Astrocyte (in vitro differentiated cells and primary cell): ENCODE data around the gene TMEM178B. TPM values are rescaled to one million over a fixed set of nuclear protein-coding genes. Genes with fewer than 3 reads are reported as not detected.

Experiments used
- DNase-seq: peaks from one replicate; pipeline ENCODE4 v3.0.0-alpha.2; 2010; ENCODE audit warnings: low read depth
- FAIRE-seq: peaks from 2 replicates; lab custom pipeline; 2011; peaks lifted over from hg19 to GRCh38; lab: Jason Lieb, UNC
- H2AFZ ChIP-seq: 2 replicates; pipeline ENCODE4 v1.6.0; 2012; ENCODE audit warnings: low read depth, low read length, inconsistent platforms
- H3K27ac ChIP-seq: 2 replicates; pipeline ENCODE4 v1.5.1; 2011; ENCODE audit warnings: low read depth, low read length, inconsistent platforms
- H3K27me3 ChIP-seq: 2 replicates; pipeline ENCODE4 v1.6.0; 2011; ENCODE audit warnings: low read length, inconsistent platforms; ENCODE audit not compliant: insufficient read depth
- H3K36me3 ChIP-seq: 2 replicates; pipeline ENCODE4 v1.5.1; 2011; ENCODE audit warnings: low read length, inconsistent platforms; ENCODE audit not compliant: insufficient read depth
- H3K4me1 ChIP-seq: 2 replicates; pipeline ENCODE4 v1.5.1; 2011; ENCODE audit warnings: low read length, inconsistent platforms; ENCODE audit not compliant: insufficient read depth
- H3K4me2 ChIP-seq: 2 replicates; pipeline ENCODE4 v1.6.0; 2012; ENCODE audit warnings: low read length, inconsistent platforms
- H3K4me3 ChIP-seq: 2 replicates; pipeline ENCODE4 v1.5.1; 2011; ENCODE audit warnings: low read depth, mild to moderate bottlenecking, low read length, inconsistent platforms; ENCODE audit not compliant: insufficient read depth
- H3K79me2 ChIP-seq: 2 replicates; pipeline ENCODE4 v1.6.0; 2012; ENCODE audit warnings: mild to moderate bottlenecking, low read length, inconsistent platforms; ENCODE audit not compliant: insufficient read depth
- H3K9ac ChIP-seq: 2 replicates; pipeline ENCODE4 v1.6.0; 2012; ENCODE audit warnings: mild to moderate bottlenecking, low read length, inconsistent platforms
- H3K9me3 ChIP-seq: 2 replicates; pipeline ENCODE4 v1.5.1; 2012; ENCODE audit warnings: low read depth, mild to moderate bottlenecking, low read length, inconsistent platforms; ENCODE audit not compliant: insufficient read depth
- H4K20me1 ChIP-seq: 2 replicates; pipeline ENCODE4 v1.6.0; 2012; ENCODE audit warnings: low read length, inconsistent platforms; ENCODE audit not compliant: insufficient read depth
- H3K27ac Mint-ChIP-seq: one replicate; pipeline ENCODE4 v1.8.0; 2021; ENCODE audit warnings: mild to moderate bottlenecking, mixed read lengths; ENCODE audit not compliant: unreplicated experiment
- H3K27me3 Mint-ChIP-seq: one replicate; pipeline ENCODE4 v1.8.0; 2021; ENCODE audit warnings: low read depth, mixed read lengths; ENCODE audit not compliant: unreplicated experiment
- H3K36me3 Mint-ChIP-seq: one replicate; pipeline ENCODE4 v1.8.0; 2021; ENCODE audit warnings: low read depth, mixed read lengths; ENCODE audit not compliant: unreplicated experiment
- H3K4me1 Mint-ChIP-seq: one replicate; pipeline ENCODE4 v1.8.0; 2021; ENCODE audit warnings: low read depth, mixed read lengths; ENCODE audit not compliant: unreplicated experiment
- H3K4me3 Mint-ChIP-seq: one replicate; pipeline ENCODE4 v1.8.0; 2021; ENCODE audit warnings: mild to moderate bottlenecking, moderate library complexity, mixed read lengths; ENCODE audit not compliant: unreplicated experiment
- H3K9me3 Mint-ChIP-seq: one replicate; pipeline ENCODE4 v1.8.0; 2021; ENCODE audit warnings: mild to moderate bottlenecking, mixed read lengths; ENCODE audit not compliant: unreplicated experiment
- CTCF ChIP-seq: IDR thresholded peaks from 2 replicates; pipeline ENCODE4 v1.5.1; 2011; ENCODE audit warnings: low read depth, mild to moderate bottlenecking, inconsistent platforms, low read length, moderate library complexity; ENCODE audit not compliant: insufficient read depth
- EZH2 ChIP-seq: IDR thresholded peaks from 2 replicates; pipeline ENCODE4 v1.6.1; 2012; ENCODE audit warnings: mild to moderate bottlenecking, low read length, inconsistent platforms; ENCODE audit not compliant: insufficient read depth
- total RNA-seq: library from RNA; stranded (reverse); gene quantifications from 2 replicates; pipeline ENCODE4 v1.2.1, GENCODE V29; 2021

Gene TMEM178B
- total RNA-seq, 1 donor from 2014 or later = 3.9 TPM

GRCh38 chr7:141312395-141312794 lies 238.5 kb downstream of the TMEM178B start:
- Histone ChIP-seq H3K79me2 (no peaks in the 10 kb centered on the region), H2AFZ (no peak overlapping the region), H3K27me3 (no peaks in the 10 kb centered on the region), H3K36me3 (no peaks in the 10 kb centered on the region), H3K9ac (no peak overlapping the region), H4K20me1 (no peaks in the 10 kb centered on the region), H3K4me3 (no peak overlapping the region), H3K9me3 (no peaks in the 10 kb centered on the region), H3K4me1 (no peaks in the 10 kb centered on the region), H3K27ac (no peak overlapping the region), H3K4me2 (no peak overlapping the region)
- DNase-seq = no peak
- no peak for FAIRE-seq
- H3K27ac Mint-ChIP-seq = no peak overlapping the region
- TF ChIP-seq CTCF (no peak), EZH2 (no peak)
- H3K4me1 Mint-ChIP-seq = peaks cover 4% of the 10 kb centered on the region
- no peak overlapping the region for H3K4me3 Mint-ChIP-seq
- H3K36me3 Mint-ChIP-seq = no peaks in the 10 kb centered on the region
- H3K27me3 Mint-ChIP-seq = peaks cover 7% of the 10 kb centered on the region
- H3K9me3 Mint-ChIP-seq = peaks cover 3% of the 10 kb centered on the region

- no peaks in the 10 kb centered on the region for H3K79me2 ChIP-seq
- Mint-ChIP-seq H3K9me3 (peaks cover 3% of the 10 kb centered on the region), H3K4me1 (peaks cover under 1% of the 10 kb centered on the region), H3K27me3 (peaks cover 7% of the 10 kb centered on the region), H3K36me3 (no peaks in the 10 kb centered on the region), H3K4me3 (no peak overlapping the region), H3K27ac (no peak overlapping the region)
- no peak for TF ChIP-seq CTCF
- TF ChIP-seq EZH2 = no peak
- no peak overlapping the region for H3K4me3 ChIP-seq
- no peaks in the 10 kb centered on the region for H4K20me1 ChIP-seq
- H3K4me1 ChIP-seq = no peaks in the 10 kb centered on the region
- no peaks in the 10 kb centered on the region for H3K36me3 ChIP-seq
- no peaks in the 10 kb centered on the region for H3K27me3 ChIP-seq
- H3K9ac ChIP-seq = no peak overlapping the region
- H3K4me2 ChIP-seq = no peak overlapping the region
- no peaks in the 10 kb centered on the region for H3K9me3 ChIP-seq
- no peak overlapping the region for H3K27ac ChIP-seq
- H2AFZ ChIP-seq = no peak overlapping the region
- FAIRE-seq (no peak), DNase-seq (no peak)
These were observed 239.1 kb downstream of the TMEM178B start for GRCh38 chr7:141312828-141313521.

GRCh38 chr7:141313896-141314295 lies 240.0 kb downstream of the TMEM178B start:
- Histone ChIP-seq H3K9me3 (no peaks in the 10 kb centered on the region), H3K79me2 (no peaks in the 10 kb centered on the region), H3K27ac (no peak overlapping the region), H3K4me3 (no peak overlapping the region), H3K27me3 (no peaks in the 10 kb centered on the region), H3K9ac (no peak overlapping the region), H4K20me1 (no peaks in the 10 kb centered on the region), H2AFZ (no peak overlapping the region), H3K36me3 (no peaks in the 10 kb centered on the region), H3K4me1 (no peaks in the 10 kb centered on the region), H3K4me2 (no peak overlapping the region)
- DNase-seq = no peak
- H3K4me1 Mint-ChIP-seq = no peaks in the 10 kb centered on the region
- no peak overlapping the region for H3K27ac Mint-ChIP-seq
- FAIRE-seq = no peak
- H3K36me3 Mint-ChIP-seq = no peaks in the 10 kb centered on the region
- H3K4me3 Mint-ChIP-seq = no peak overlapping the region
- H3K27me3 Mint-ChIP-seq = peaks cover 7% of the 10 kb centered on the region
- TF ChIP-seq EZH2 (no peak), CTCF (no peak)
- H3K9me3 Mint-ChIP-seq = peaks cover 5% of the 10 kb centered on the region
